NCI-H2171 treated with DMSO at 0.1 percent for 48 hours (cell line): Measurements from ENCODE around the gene EPHB6.

Source experiments
- DNase-seq: peaks from one replicate; lab custom pipeline; 2025; lab: John Stamatoyannopoulos, UW

Gene EPHB6

DNA sequence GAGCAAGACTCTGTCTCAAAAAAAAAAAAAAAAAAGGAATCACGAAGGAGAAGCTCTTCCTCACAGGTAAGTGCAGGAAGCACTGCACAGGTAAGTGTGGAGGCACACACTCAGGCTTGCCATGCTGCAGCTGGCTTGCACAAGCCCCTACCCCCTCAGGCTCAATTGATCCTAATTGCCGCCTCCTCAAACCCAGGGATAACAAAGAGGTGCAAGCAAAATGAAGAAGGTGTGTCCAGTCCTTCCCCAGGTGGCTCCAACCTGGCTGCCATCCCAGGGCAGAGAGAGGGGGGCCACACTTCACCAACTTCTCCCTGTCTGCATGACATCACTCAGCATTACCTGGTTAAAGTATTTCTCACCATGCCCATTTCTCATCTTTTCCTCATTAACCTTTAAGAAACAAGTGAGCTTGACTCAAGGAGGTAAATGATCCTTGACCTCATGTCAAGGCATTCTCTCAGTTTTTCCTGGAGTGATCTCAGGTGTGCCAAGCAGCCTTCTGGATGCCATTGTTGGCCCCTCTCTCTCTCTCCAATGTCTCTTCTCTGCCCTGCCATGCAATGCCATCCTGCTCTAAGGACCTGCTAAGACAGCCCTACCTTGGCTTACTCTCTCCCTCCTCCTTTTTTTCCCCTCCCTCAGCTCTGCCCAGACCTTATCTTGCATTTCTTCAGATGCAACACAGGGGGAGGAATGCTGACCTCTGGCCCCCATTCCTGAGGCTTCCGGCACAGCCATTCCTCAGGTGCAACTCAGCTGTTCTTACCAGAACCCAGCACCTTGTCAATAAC is 43.7 kb downstream of the EPHB6 start:
- no peak for DNase-seq

DNA sequence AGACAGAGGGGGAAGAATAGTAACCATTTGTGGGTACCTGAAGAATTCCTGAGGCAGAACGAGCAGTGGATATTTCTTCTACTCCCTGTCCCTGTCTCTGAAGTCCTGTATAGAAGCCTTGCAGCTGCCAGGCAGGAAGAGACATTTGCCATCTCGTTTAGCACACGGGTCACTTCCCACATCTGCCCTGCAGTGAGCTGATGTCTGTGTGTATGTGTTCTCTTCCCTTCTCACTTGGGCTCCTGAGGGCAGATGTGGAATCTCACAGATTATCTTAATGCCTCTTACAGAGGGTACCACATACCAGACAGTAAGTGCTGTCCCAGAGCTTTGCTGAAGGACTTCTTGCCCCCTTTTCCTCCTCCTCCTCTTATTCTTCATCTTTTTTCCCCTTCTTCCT is 44.8 kb downstream of the EPHB6 start:
- DNase-seq, result no peak

DNA sequence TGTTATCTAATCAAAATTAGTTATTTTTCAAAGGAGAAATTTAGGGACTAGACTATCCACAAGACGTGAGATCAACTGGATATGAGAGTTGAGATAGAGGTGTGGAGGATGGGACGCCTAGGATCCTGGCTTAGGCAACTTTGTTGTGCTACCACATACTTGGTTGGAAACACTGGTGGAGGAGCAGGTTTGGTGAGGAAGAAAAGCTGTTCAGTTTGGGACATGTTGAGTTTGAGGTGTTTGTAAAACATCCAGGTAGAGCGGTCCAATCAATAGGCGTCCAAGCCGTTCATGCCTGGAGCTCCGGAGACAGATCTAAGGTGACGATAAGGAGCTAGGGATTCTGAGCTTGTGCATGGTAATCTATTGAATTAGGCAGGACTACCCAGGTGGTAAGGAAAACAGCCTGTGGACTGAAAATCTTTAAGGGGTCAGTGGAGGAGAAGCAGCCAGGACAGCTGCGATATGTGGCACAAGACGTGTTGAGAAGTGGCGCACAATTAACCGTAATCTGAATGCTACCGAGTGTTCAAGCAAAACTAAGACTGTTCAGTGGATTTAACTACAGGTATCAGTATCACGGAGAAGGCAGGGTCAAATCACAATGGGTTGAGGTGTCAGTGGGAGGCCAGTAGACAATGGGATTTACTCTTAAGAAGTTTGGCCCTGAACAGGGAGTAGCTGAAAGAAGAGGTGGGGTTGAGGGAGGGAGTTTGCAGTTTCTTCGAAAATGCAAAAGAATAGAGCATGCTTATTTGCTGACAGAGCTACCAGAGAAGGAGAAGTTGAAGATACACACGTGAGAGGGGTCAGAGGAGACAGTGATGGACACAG is 46.8 kb downstream of the EPHB6 start:
- no peak for DNase-seq

DNA sequence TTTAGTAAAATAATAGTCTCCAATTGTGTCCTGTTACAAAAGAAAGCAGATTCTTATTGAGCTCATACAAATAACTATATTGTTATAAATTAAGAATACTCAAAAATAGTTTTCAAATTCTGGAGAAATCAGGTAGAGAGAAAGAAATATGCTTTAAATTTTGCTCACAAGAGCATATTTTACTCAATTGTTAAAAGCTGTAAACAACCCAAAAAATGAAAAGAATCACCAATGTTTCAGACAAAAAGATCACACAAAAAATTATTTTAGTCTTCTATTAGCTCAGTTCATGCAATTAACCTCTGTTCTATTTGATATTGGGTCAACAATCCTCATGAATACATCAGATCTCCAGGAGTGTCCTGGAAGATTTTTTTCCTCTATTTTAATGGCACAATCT is 49.3 kb downstream of the EPHB6 start:
- no peak for DNase-seq

DNA sequence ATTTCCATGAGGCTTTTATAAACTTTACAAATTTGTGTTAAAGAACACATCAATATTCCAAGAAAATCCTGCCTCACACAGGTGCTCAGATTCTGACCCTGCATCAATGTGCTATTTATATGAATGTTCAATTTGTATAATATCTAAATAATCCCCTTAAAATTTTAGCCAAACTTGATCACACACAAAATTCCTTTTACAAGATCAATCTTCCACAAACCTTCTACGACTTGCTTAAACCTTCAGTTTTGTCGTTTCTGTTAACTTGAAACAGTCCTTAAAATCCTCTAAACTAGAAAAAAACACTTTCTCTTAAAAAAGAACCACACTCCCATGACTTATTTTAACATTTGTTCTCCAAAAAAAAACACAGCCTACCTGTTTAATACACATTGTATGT is 50.9 kb downstream of the EPHB6 start:
- no peak for DNase-seq

DNA sequence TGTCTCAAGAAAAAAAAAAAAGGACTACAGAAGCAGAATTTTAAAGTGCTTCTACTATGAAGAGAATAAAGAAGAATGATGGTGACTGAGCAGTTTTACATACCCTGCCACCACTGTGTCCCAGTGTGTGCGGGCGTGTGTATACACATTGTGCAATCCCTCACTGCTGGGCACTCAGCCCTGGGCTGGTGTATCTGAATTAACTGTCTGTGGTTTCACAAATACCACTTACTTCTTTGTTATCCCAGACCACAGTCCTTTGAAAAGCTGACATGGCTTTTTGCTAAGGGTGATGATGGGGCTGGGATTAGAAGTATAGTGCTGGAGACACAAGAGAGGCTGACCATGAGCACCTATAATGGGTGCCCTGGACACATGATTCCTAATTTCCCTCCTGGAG is 51.8 kb downstream of the EPHB6 start:
- no peak for DNase-seq

DNA sequence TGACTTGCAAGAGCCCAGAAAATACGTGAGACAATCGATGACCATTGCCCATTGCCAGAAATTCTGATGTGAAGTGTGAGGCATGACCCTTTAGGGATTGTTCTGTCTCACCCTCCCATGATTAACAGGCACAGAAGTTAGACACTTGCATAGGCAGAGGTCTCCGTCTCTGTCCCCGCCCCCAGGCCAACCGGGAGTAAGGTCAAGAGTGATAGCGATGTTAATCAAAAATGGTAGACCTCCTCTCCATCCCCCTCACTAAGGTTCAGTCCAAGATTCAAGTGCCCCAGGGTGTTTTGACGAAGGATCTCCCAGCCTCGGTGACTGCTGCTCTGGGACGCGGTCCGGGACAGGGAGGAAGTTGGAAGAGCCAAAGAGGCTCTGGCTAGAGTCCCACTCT is 53.4 kb downstream of the EPHB6 start:
- no peak for DNase-seq

DNA sequence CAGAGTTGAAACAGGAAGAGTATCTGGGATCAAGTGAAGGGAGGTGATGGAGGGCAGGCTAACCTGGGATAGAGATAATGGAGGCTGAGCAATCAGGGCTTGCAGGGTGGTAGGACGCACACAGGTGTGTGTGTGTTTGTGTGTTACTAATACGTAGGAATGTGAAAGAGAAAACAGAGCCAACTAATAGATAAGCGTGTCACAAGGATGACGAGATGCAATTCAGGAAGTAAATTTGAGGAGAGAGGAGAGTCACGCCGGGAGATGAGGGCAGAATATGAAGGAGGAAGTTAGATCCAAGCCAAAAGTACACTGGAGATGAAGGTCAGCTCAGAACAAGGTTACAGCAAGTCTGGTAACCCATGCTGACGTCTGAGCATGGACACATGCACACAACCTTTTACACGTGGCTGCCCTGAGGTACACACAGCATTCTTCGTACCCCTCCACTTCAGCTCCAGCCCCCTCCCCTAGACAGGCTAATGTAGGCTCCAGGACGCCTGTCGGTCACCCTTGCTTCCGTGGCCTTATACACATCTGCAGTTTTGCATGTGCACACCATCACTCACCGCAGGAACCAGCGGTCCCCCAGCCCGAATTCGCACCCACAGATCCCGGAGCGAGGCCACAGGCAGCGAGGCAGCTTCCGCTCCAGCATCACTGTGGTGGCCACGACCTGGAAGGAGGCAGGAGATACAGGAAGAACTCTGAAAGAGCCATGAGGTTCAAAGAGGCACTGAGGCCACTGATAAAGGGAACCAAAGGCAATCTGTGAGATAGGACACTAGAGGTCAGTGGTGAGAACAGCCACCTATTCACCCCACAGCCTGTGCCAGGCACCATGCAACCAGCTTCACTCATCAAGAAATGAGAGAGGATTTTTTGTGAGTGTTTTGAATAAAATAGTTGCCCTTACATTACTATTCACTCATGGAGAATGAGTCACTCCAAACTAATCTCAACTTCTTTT is 54.3 kb downstream of the EPHB6 start:
- no peak for DNase-seq

DNA sequence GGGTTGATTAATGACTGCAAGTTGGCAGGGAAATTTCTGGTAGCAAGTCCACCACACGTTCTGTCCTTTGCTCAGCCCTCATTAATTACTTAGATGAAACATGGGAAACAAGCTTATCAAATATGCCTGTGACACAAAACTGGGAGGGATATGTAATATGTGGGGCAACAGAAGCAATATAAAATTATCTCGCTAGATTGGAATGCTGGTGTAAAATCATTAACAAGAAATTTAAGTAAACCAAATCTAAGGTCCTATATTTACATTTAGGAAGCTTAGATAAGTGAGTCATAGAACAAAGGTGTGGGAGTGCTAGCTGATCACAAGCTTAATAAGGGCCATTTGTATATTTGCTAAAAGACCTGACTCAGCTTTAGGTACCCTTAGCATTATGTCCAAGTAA is 55.2 kb downstream of the EPHB6 start:
- no peak for DNase-seq

DNA sequence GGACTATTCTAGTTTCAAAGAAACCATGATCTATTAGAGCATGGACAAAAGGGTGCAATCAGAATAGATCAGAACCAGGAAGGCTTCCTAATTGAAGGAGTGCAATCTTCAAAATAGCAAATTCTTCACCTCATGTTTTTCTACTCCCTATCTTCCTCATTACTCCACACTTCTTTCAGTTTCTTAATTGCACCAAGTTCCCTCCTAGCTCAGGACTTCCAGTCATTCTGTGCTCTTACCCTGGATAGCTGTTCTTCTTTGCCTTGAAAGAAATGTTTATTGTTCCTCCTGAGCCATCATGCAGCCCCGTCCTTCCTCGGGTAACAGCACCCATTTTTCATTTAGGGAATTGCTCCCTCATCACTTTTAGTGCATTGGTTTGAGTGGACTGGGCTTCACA is 55.6 kb downstream of the EPHB6 start:
- no peak for DNase-seq

DNA sequence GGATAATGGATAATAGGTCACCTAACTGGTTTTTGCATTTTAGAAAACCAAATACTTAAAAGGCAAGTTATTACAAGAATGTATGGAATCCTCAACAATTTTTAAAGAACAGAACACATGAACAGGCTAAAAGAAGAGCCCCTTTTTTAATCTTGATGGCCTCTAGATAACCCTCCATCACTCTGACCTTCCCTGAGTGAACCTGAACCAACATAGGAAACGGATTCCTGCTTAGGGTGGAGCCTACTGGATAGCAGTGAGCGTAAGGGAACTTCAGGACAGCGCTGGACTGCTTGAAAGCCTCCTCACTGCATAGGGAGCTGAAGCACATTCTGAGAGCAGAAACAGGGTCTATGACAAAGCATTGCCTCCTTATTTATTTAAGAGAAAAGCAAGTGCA is 58.2 kb downstream of the EPHB6 start:
- no peak for DNase-seq

DNA sequence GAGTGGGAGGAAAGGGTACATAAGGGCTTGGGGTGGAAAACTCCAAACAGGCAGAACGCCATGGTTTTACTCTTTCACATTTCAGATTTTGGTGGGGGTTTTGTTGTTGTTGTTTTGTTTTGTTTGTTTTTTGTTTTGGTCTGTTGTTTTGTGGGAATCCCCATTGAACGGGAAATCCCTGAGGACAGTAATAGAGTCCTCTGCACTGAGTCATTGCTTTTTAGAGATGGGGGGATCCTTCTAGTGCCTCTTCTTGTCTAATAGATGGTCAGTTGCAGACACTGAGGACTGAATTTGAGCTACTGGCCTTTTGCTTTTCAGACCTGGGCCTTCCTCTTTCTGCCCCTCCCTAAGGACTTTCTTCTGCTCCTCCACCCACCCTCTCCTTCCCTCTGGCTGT is 58.7 kb downstream of the EPHB6 start:
- no peak for DNase-seq

DNA sequence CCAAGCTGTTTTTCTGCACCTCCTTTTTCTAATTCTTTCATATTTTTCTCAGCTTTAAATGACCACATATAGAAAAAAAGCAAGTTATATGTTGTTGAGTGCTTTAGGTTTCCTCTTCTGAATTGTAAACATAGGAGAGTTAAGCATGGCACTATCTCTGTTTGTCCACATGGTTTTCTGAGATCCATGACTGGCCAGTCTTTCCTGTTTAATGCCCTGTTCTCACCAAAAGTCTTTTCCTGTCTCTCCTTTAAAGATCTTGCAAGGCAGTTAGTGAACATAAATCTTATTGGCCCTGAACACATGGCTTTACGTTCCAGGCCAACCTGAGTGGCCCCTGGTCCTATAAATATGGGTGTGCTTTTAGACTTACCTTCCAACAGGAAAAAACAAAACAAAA is 59.2 kb downstream of the EPHB6 start:
- no peak for DNase-seq

DNA sequence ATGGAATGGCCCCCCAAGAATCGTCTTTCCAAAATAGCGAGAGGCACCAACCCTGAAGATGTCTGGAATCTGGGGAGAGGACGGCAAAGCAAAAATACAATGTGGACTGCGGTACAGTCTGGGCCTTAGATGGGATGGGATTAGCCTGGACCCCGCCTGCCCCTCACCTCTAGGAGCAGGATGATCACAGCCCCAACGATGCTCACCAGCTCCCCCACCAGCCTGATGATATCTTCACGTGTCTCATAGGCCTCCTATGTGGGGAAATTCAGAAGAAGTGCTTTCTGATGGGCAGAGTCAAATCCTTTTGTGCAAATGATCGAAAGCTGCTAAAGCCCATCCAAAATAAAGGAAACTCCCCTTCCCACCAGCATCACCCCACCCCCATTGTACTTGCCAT is 60.4 kb downstream of the EPHB6 start:
- no peak for DNase-seq

DNA sequence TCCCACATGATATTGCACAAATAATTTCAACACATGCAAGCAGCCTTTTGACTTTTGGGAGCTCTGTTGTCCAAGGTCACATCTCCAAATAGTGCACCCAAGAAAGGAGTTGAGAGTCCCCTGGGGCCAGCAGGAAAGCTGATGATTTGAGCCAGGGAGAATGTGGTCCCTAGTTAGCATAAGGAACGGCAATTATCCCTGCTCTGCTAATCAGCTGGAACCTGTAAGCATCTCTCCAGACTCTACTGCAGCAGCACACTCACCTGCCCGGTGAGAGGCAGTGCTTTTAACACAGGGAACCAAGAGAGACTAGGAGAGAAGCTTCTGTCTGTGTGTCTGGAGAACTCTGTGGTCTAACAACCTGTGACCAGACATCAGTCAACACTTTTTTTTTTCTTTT is 61.6 kb downstream of the EPHB6 start:
- DNase-seq, result no peak

DNA sequence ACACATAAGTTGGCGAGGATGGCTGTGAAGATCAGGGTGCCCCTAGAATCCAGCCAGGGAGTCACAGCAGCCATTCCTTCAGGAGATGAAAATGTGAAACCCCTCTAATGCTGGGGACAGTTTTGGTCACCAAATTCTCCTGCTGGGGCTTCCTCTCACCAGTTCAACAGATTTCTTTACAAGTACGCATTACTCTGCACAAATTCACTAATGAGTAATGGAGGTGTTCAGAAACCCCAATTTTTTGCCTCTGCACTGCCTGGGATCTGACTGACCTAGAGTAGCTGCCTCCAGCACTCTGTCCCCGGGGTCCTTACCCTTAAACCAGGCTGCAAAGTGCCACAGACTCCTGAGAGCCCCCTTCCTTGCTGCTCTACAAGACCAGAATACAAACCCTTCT is 62.6 kb downstream of the EPHB6 start:
- no peak for DNase-seq

DNA sequence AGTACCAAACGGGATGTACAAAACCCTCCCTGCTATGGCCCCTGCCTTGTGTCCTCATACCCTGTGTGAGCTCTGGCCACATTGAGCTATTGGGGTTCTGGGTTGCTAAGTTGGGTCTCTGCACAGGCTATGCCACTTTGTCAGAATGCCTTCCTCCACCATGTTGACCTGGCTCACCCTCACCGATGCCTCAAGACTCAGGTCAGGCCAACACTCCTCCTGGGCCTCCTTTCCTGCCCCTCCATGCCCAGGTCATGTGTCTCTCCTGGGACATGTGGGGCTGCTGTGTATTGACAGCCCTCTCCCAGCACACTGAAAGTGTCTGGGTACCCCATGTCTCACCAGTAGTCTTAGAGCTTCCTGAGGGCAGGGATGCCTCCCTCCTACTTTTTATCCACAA is 64.0 kb downstream of the EPHB6 start:
- DNase-seq, result no peak

DNA sequence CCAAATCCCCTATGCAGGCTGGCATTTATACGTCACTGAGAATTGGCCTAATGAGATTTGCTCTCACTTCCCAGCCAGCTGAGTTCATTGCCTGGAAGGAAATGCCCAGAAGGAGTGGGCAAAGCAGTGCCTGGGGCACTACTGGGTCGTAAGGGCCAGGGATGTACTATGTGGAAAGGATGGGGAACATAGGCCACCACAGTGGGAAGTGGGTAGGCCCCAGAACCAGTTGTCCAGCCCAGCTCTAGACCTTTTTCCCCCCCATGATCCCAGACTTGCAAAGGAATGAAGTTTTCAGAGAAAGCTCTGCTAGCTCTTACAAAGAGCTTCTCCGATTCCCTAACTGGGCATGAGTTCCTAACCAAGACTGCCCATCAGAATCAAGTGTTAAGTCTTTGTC is 64.8 kb downstream of the EPHB6 start:
- DNase-seq, result no peak
